VCaP (cell line): ENCODE measurements around the gene SLC8A1.

Experiments
- H3K27ac ChIP-seq: fragments of 450-650 bp; 2 replicates; pipeline ENCODE4 v1.5.1; 2017
- TF ChIP-seq, protein P1 (sequence below): fragments of 450-650 bp; conservative IDR thresholded peaks from 2 replicates; pipeline ENCODE4 v1.5.1; 2017; ENCODE audit warnings: mild to moderate bottlenecking, moderate library complexity

SLC8A1 gene

DNA sequence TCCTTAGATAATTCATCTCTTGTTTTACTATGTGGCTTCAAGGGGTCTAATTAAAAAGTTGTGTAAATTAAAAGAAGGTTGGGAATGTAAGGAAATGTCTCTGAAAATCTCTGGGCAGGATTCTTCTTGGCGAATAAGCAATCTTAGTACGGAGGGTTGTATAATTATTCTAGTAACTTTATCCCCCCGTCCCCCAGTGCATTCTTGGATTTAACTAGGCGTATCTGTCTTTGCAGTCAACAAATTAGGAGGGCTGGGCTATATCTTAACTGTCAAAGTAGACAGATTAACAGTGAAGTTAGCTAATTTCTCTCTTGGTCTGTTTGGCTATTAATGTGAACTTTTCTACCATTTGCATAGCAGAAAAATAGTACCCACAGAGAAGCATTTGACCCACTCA is 343.0 kb downstream of the SLC8A1 start:
- TF ChIP-seq, protein P1, sequence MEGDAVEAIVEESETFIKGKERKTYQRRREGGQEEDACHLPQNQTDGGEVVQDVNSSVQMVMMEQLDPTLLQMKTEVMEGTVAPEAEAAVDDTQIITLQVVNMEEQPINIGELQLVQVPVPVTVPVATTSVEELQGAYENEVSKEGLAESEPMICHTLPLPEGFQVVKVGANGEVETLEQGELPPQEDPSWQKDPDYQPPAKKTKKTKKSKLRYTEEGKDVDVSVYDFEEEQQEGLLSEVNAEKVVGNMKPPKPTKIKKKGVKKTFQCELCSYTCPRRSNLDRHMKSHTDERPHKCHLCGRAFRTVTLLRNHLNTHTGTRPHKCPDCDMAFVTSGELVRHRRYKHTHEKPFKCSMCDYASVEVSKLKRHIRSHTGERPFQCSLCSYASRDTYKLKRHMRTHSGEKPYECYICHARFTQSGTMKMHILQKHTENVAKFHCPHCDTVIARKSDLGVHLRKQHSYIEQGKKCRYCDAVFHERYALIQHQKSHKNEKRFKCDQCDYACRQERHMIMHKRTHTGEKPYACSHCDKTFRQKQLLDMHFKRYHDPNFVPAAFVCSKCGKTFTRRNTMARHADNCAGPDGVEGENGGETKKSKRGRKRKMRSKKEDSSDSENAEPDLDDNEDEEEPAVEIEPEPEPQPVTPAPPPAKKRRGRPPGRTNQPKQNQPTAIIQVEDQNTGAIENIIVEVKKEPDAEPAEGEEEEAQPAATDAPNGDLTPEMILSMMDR, result no peak

GRCh38 chr2:40106061-40106460 is 345.8 kb downstream of the SLC8A1 start:
- TF ChIP-seq, protein P1, result no peak
- no peak overlapping the region for H3K27ac ChIP-seq

More for the DNA sequence above, 343.0 kb downstream of the SLC8A1 start:
- H3K27ac ChIP-seq, result no peak overlapping the region

DNA sequence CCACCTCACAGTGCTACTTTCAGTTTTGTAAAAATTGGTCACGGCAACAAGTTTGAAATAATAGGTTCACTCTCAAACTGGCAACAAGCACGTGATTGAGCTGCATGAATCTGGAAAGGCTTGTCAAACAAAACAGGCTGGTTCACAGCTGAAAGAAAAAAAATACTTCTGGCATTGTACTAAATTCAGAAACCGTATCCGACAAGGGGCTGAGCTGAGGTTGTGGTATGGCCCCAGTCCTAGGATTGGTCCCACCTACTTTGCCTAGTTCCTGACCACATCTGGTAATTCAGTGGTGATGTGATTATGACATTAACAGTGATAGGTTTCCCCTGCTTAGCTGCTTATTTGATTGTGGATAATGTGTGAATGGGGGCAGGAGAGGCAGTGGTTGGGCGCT is 346.3 kb downstream of the SLC8A1 start:
- TF ChIP-seq, protein P1, result no peak

DNA sequence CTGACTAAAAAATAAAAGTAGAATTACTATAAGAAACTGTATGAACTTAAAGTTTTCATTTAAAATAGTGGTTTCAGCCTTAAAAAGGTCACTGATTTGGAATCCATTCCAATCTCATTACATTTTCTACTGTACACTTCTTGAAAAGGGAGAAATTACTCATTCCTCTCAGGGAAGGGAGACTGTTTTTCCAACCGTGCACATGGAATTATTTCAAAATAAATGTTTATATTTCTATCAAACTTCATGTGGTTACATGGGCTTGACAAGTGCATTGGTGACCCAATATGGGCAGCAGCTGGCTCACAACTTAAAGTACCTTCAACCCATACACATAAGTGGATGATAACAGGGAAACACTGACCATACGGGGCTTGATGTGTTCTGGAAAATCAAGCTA is 348.3 kb downstream of the SLC8A1 start:
- H3K27ac ChIP-seq, result no peak overlapping the region
- TF ChIP-seq, protein P1, result no peak

More for the DNA sequence above, 346.3 kb downstream of the SLC8A1 start:
- no peak overlapping the region for H3K27ac ChIP-seq

DNA sequence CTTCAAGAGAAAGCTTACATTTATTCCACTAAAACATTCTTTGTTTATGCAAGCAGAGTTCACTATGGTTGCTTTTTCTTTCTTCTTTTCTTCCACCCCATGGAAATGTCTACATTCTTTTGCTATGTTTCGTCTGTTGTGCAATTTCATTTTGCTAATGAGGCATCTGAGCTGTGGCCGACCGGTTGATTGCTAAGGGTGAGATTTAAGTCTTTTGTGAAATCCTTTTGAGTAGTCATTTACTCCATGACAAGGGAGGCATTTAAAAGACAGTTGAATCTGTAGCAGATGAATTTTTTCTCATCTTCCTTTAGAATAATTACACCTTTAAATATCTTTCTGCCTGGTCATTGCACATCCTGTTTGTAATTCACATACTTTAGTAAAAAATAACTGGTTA is 348.7 kb downstream of the SLC8A1 start:
- no peak overlapping the region for H3K27ac ChIP-seq
- TF ChIP-seq, protein P1, result no peak

DNA sequence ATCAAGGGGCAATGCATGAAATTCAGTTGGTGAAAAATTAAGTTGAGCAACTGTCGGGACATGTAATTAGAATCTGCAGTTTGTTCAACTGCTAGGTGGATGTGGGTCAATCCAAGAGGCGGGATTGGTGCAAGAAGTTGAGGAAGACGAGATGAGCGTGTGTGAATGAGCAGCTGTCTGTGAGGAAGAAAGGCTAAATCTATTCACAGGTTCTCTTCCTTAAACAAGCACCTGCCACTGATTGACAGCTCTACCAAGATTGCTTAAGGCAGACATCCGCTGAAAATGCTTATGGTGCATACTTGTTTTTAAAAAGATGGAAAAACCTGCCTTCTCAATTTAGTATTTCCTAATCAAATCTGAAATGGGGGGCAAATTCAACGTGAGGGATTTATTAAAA is 349.4 kb downstream of the SLC8A1 start:
- no peak overlapping the region for H3K27ac ChIP-seq
- TF ChIP-seq, protein P1, result no peak

DNA sequence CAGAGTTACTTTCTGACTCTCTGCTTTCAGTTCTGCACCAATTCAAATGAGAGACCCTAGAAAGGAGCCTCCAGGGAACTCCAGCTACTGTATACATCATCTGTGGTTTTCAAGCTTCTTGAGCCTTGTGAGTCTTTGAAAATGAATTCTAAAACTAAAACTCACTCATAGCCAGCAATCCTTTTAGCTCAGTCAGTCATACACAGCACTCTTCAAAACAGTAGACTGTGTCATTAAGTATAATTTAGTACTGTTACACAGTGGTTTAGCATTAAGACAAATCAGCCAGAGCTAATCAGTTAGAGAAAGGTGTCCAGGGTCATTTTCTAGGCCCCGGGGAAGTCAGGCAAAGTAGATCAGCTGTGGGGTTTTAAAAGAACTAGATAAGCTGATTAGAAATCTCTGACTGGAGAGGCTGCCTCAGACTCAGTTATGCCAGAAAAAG is 350.7 kb downstream of the SLC8A1 start:
- TF ChIP-seq, protein P1, result no peak
- no peak overlapping the region for H3K27ac ChIP-seq
